Stimulated activated memory B cell treated with anti-CD40 and anti-IgM and Interleukin-4, amounts not matched to agents 10 μg/mL and 1 μg/mL and 100 μg/mL, for 72 hours (primary cell): Measurements from ENCODE around the gene RPIA.
A peak's percentile ranks its signal among the peaks of the same experiment; 100 is the strongest.
"Not testable (repeated sequence)": the region's sequence is repeated elsewhere in the genome, so short reads cannot be mapped to it uniquely, and the experiment has no call there.

ENCODE experiments used
- ATAC-seq: fragments of 150-1000 bp; cut with Tn5 transposase; 2 replicates; pipeline ENCODE4 v1.10.0; 2021
- H3K27ac Mint-ChIP-seq: one replicate; pipeline ENCODE4 v1.8.0; 2022; ENCODE audit warnings: mild to moderate bottlenecking, mixed read lengths
- H3K27me3 Mint-ChIP-seq: one replicate; pipeline ENCODE4 v1.8.0; 2022; ENCODE audit warnings: mixed read lengths
- H3K36me3 Mint-ChIP-seq: one replicate; pipeline ENCODE4 v1.8.0; 2022; ENCODE audit warnings: mixed read lengths
- H3K4me1 Mint-ChIP-seq: one replicate; pipeline ENCODE4 v1.8.0; 2022; ENCODE audit warnings: mixed read lengths
- H3K4me3 Mint-ChIP-seq: one replicate; pipeline ENCODE4 v1.8.0; 2022; ENCODE audit warnings: mild to moderate bottlenecking, moderate library complexity, mixed read lengths
- H3K9me3 Mint-ChIP-seq: one replicate; pipeline ENCODE4 v1.8.0; 2022; ENCODE audit warnings: mixed read lengths

RPIA gene

DNA sequence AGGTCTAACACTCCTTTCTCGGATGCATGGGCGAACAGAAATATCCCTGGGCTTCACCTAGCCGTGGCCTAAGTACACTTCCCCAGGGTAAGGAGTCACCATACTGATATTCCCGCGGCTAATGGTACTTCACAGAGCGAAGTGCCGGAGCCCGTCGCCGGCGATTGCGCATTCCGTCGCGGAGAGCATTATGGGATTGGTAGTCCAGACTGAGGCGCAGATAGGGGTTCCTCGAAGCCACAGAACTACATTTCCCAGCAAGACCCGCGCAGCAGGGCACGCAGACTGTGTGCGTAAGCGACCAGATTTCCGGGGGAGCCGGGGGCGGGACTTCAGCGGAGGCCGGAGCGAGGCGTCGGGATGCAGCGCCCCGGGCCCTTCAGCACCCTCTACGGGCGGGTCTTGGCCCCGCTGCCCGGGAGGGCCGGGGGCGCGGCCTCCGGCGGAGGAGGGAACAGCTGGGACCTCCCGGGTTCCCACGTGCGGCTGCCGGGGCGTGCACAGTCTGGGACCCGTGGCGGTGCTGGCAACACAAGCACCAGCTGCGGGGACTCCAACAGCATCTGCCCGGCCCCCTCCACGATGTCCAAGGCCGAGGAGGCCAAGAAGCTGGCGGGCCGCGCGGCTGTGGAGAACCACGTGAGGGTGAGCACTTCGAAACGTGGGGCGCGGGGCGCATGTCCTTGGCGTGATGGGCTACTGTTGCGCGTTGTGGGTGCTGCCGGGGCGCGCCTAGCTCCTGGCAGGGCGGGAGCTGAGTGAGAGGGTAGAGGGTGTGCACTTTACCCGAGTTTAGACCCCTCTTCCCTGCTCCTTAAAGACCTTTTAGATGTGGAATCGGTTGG, at the start of gene RPIA:
RPIA (plus strand) TSS at position 335 of the 845 bp plus-strand sequence; CDS start at position 361, 26 bp downstream.
- H3K9me3 Mint-ChIP-seq = peaks cover 4% of the 10 kb centered on the region
- no peaks in the 10 kb centered on the region for H3K27me3 Mint-ChIP-seq
- H3K4me3 Mint-ChIP-seq = peak within 1 kb of the TSS; percentile 84
- peaks cover 58% of the 10 kb centered on the region for H3K4me1 Mint-ChIP-seq
- H3K27ac Mint-ChIP-seq = peak within 1 kb of the TSS; percentile 88
- H3K36me3 Mint-ChIP-seq = peaks cover 11% of the 10 kb centered on the region
- peak; percentile 99 for ATAC-seq

DNA sequence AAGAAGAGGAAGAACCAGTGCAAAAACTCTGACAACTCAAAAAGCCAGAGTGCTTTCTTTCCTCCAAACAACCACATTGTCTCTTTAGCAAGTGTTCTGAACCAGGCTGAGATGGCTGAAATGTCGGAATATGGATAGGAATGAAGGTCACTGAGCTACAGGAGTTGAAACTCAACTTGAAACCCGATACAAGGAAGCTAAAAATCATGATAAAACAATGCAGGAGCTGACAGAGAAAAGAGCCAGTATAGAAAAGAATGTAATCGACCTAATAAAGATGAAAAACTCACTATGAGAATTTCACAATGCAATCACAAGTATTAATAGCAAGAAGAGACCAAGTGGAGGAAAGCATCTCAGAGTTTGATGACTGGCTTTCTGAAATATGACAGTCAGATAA, 49.2 kb upstream of the RPIA start:
- Mint-ChIP-seq H3K9me3 (peaks cover 10% of the 10 kb centered on the region), H3K27ac (no peak overlapping the region), H3K36me3 (peaks cover 12% of the 10 kb centered on the region), H3K4me3 (no peak overlapping the region), H3K4me1 (peaks cover 6% of the 10 kb centered on the region), H3K27me3 (peaks cover 8% of the 10 kb centered on the region)
- ATAC-seq = no peak

DNA sequence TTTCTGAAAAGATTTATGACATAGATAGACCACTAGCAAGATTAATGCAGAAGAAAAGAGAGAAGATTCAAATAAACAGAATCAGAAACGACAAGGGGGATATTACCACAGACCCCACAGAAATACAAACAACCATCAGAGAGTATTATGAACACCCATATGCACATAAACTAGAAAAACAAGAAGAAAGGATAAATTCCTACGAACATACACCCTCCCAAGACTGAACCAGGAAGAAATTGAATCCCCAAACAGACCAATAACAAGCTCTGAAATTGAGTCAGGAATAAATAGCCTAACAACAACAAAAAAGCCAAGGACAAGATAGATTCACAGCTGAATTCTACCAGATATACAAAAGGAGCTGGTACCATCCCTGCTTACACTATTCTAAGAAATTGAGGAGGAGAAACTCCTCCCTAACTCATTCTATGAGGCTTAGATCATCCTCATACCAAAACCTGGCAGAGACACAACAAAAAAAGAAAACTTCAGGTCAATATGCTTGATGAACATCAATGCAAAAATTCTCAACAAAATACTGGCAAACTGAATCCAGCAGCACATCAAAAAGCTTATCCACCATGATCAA, 46.1 kb upstream of the RPIA start:
- not testable (repeated sequence) for H3K36me3 Mint-ChIP-seq, H3K27me3 Mint-ChIP-seq, H3K9me3 Mint-ChIP-seq, H3K4me1 Mint-ChIP-seq, ATAC-seq, H3K4me3 Mint-ChIP-seq
- peak overlapping the region; percentile 31 for H3K27ac Mint-ChIP-seq

DNA sequence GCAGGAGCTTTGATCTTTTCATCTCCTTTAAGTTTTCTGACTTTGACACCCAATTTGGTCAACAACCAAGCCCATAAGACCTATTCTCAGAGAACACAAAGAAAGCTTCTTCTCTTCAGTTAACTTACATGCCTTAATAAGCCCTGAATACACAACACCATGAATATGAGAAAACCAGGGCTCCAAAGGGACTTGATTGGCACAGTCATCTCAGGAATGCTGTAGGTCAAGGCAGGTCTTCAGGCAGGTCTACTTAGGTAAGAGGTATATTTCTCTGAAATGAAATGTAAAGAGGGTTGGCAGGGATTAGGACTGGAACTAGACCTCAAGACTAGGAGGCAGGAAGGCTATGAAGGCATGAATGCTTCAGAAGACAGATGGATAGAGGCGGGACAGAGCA, 39.8 kb upstream of the RPIA start:
- H3K27ac Mint-ChIP-seq = no peak overlapping the region
- no peaks in the 10 kb centered on the region for H3K36me3 Mint-ChIP-seq
- ATAC-seq = no peak
- H3K27me3 Mint-ChIP-seq = no peaks in the 10 kb centered on the region
- no peaks in the 10 kb centered on the region for H3K9me3 Mint-ChIP-seq
- H3K4me1 Mint-ChIP-seq = no peaks in the 10 kb centered on the region
- no peak overlapping the region for H3K4me3 Mint-ChIP-seq

DNA sequence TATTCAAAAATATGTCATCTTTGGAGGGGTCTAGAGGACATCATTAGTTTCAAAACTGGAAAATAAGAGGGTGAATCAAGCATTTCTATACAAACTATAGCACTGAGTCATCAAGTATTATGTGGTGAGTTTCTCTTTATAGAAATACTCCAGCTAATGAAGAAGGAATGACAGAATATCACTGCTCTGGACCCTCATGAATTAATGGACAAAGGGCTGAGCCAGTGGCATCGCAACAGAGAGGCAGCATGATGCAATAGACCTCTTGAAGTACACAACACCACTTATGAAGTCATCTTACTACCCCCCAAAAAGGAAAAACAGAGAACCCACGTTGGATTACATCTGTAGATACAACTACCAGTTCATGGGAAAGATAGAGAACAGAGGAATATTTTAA, 36.8 kb upstream of the RPIA start:
- Mint-ChIP-seq H3K27me3 (no peaks in the 10 kb centered on the region), H3K27ac (no peak overlapping the region), H3K4me1 (no peaks in the 10 kb centered on the region), H3K36me3 (no peaks in the 10 kb centered on the region), H3K9me3 (no peaks in the 10 kb centered on the region), H3K4me3 (no peak overlapping the region)
- no peak for ATAC-seq

DNA sequence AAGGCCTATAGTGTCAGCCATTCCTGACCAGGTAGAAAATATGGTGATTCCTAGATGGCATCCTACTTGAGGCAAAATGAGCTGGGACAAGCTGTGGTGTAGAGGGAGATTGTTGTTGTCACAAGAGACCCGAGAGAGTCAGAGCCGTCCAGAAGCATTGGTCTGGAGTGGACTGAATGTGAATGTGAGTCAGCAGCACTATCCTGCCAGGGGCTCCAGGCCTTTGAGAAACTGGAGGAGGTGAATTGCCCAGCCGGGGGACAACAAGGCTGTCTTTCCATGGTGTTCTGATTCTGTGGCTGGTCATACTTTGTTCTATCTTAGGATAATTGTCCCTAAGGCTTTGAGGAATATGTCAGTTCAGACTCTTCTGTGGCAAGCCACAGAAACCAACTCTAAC, 34.8 kb upstream of the RPIA start:
- no peak overlapping the region for H3K27ac Mint-ChIP-seq
- H3K9me3 Mint-ChIP-seq = no peaks in the 10 kb centered on the region
- ATAC-seq = no peak
- no peaks in the 10 kb centered on the region for H3K4me1 Mint-ChIP-seq
- H3K4me3 Mint-ChIP-seq = no peak overlapping the region
- peaks cover 4% of the 10 kb centered on the region for H3K36me3 Mint-ChIP-seq
- H3K27me3 Mint-ChIP-seq = no peaks in the 10 kb centered on the region

DNA sequence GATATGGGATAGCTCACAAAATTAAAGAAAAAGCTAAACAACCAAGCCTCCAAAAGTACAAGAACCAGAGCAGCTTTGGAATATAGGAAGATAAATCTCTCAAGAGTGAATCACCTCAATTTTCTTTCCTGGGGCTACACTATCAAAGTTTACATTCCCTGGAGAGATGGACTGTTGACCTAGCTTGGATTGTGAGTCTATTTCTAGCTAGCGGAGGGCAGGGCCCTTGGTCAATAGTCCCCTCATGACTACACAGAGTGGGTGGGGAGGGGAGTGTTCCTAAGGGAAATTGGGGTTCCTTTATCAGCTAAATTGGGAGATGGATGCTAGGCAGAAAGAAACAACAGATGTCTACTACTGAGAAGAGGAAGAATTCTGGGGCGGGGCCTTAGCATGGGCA, 34.3 kb upstream of the RPIA start:
- H3K27me3 Mint-ChIP-seq = no peaks in the 10 kb centered on the region
- H3K9me3 Mint-ChIP-seq = no peaks in the 10 kb centered on the region
- H3K27ac Mint-ChIP-seq = no peak overlapping the region
- peaks cover 4% of the 10 kb centered on the region for H3K36me3 Mint-ChIP-seq
- no peak for ATAC-seq
- no peaks in the 10 kb centered on the region for H3K4me1 Mint-ChIP-seq
- no peak overlapping the region for H3K4me3 Mint-ChIP-seq

DNA sequence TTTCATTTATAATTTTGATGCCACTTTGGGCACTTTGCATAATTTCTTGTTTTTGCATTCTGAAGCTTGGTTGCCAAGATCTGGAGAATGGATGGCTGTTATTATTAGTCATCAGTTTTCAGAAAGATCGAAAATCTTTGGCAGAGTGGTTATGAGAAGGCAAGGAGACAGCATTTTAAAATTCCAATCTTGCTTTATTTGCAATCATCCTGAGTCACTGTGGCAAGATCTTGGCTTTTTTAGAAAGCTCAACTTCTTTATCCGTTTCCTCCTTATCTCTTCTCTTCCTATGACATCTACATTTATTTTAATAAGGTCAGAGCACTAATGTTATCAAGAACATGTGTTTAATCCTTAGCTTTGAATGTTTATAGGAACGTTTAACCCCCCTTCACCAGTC, 33.1 kb upstream of the RPIA start:
- no peaks in the 10 kb centered on the region for H3K27me3 Mint-ChIP-seq
- peaks cover 4% of the 10 kb centered on the region for H3K36me3 Mint-ChIP-seq
- no peak overlapping the region for H3K27ac Mint-ChIP-seq
- H3K4me3 Mint-ChIP-seq = no peak overlapping the region
- no peak for ATAC-seq
- no peaks in the 10 kb centered on the region for H3K9me3 Mint-ChIP-seq
- H3K4me1 Mint-ChIP-seq = no peaks in the 10 kb centered on the region

DNA sequence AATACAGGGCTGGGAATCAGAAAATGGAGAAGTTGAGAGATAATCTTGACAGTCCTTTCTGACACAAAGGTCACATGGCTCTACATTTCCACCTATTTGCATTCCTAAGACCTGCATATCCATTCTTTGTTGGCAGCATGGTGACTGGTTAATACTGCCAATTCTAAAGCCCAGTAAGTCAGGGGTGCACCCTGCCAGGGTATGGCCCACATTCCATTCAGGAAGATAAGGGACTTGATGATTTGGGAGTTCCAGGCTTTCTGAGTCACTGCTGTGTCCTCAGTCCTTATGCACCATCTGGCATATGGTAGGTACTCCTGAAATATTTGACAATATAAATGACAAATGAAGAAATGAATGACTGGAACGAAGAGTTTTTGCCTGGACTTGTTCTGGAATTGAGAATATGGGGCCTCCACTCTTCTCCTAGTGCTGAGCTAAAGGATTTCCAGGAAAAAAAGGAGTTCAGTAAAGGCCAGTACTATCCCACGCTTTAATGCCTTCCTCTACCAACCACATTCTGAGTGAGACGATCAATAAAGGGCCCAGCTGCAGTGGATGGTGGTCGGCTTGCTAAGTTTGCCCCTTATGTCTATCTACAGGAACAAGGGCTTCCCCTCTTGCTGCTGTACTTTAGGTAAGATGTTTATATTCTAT, 32.5 kb upstream of the RPIA start:
- Mint-ChIP-seq H3K4me3 (no peak overlapping the region), H3K4me1 (no peaks in the 10 kb centered on the region), H3K36me3 (peaks cover 8% of the 10 kb centered on the region), H3K27ac (no peak overlapping the region), H3K9me3 (no peaks in the 10 kb centered on the region), H3K27me3 (no peaks in the 10 kb centered on the region)
- ATAC-seq = no peak

DNA sequence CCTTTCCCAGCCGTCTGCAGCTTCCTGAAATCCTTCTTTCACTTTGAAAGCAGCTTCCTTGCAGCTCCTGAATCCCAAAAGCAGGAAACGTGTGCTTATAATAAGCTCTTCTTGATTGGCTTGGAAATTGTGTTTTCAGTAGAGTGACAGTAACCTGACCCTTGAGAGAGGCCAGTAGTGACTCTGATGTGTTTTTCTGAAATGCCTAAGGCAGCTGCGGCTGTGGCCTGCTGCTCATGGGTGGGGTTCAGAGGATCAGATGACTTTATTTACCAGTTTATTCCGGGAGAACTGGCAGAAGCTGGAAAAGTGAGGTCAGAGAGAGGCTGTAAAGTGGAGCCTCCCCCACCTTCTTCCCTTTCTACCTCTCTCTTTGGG, 31.9 kb upstream of the RPIA start:
- no peak for ATAC-seq
- Mint-ChIP-seq H3K9me3 (no peaks in the 10 kb centered on the region), H3K36me3 (peaks cover 10% of the 10 kb centered on the region), H3K27me3 (no peaks in the 10 kb centered on the region), H3K27ac (no peak overlapping the region), H3K4me3 (no peak overlapping the region), H3K4me1 (no peaks in the 10 kb centered on the region)

DNA sequence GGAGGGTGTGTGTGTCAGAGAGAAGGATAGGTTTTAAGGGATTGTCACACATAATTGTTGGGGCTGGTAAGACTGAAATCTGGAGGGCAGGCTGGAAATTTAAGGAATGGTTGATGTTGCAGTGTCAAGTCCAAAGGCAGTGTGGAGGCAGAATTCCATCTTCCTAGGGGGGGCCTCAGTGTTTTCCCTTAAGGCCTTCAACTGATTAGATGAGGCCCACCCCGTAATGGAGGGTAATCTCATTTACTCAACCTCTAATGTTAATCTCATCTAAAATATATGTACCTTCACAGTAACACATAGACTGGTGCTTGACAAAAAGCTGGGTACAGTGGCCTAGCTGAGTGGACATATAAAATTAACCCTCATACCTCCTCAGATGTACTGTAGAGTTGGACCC, 30.9 kb upstream of the RPIA start:
- Mint-ChIP-seq H3K36me3 (peaks cover 10% of the 10 kb centered on the region), H3K4me3 (no peak overlapping the region), H3K4me1 (no peaks in the 10 kb centered on the region), H3K27ac (no peak overlapping the region), H3K9me3 (no peaks in the 10 kb centered on the region), H3K27me3 (no peaks in the 10 kb centered on the region)
- ATAC-seq = no peak

DNA sequence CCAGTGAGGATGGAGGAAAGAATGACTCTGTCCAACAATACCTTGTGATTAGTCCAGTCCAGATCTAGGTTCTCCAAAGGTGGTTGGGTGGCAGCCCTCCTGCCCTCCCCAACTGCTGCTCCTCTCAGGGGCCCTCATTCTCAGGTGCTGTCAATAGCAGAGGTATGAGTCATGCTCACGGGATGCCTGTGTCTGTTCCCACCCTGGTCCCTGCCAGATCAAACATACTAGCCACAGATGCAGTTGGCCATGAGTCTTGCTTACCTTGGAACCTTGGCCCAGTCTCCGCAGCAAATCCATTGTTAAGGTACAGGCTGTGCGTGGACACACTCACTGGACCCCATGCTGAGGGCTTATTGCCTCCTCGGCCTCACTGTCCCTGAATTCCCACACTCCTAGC, 24.9 kb upstream of the RPIA start:
- no peaks in the 10 kb centered on the region for H3K9me3 Mint-ChIP-seq

DNA sequence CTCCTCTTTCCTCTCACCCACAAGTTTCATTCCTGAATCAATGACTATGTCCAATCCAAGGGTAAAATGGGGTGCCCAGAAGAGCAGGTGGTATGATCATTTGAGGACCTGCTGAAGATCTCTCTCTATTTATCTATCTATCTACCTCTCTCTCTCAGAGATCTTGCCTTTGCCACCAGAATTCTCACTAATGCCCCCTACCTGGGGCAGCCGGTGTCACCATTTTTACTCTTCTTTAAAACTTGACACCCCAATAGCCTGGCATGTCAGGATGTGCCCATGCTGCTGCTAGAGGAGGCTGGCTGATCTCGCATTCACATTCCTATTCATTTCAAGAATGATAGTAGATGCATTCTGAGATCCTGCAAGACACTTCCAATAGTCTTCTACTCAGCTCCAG, 24.3 kb upstream of the RPIA start:
- no peaks in the 10 kb centered on the region for H3K9me3 Mint-ChIP-seq
- H3K36me3 Mint-ChIP-seq = peaks cover 6% of the 10 kb centered on the region
- H3K27ac Mint-ChIP-seq = peak overlapping the region; percentile 14
- peaks cover 5% of the 10 kb centered on the region for H3K4me1 Mint-ChIP-seq
- H3K4me3 Mint-ChIP-seq = no peak overlapping the region
- H3K27me3 Mint-ChIP-seq = no peaks in the 10 kb centered on the region
- no peak for ATAC-seq

More for the DNA sequence above, 24.9 kb upstream of the RPIA start:
- H3K27me3 Mint-ChIP-seq = no peaks in the 10 kb centered on the region
- no peak overlapping the region for H3K4me3 Mint-ChIP-seq
- peaks cover 6% of the 10 kb centered on the region for H3K36me3 Mint-ChIP-seq
- no peak for ATAC-seq
- no peak overlapping the region for H3K27ac Mint-ChIP-seq
- H3K4me1 Mint-ChIP-seq = no peaks in the 10 kb centered on the region

DNA sequence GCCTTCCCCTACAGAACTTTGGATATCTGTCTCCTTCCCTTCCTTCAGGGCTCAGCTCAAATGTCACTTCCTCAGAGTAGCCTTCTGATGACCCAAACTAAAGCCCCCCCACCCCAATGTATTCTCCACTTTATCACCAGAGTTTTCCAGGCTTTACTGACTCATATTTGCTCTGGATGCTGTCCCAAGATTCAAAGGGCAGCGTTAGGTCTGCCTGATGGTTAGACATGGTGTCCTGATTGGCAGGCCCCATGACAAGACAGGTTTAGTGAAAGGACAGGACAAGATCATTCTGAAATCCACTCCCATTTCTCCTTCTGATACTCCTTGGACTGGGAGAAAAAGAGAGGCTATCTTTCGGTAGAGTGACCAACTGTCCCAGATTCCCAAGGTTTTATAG, 22.6 kb upstream of the RPIA start:
- no peak for ATAC-seq
- peak overlapping the region; percentile 2 for H3K27ac Mint-ChIP-seq
- no peaks in the 10 kb centered on the region for H3K27me3 Mint-ChIP-seq
- peaks cover 3% of the 10 kb centered on the region for H3K36me3 Mint-ChIP-seq
- no peak overlapping the region for H3K4me3 Mint-ChIP-seq
- H3K4me1 Mint-ChIP-seq = peaks cover 7% of the 10 kb centered on the region
- H3K9me3 Mint-ChIP-seq = no peaks in the 10 kb centered on the region

DNA sequence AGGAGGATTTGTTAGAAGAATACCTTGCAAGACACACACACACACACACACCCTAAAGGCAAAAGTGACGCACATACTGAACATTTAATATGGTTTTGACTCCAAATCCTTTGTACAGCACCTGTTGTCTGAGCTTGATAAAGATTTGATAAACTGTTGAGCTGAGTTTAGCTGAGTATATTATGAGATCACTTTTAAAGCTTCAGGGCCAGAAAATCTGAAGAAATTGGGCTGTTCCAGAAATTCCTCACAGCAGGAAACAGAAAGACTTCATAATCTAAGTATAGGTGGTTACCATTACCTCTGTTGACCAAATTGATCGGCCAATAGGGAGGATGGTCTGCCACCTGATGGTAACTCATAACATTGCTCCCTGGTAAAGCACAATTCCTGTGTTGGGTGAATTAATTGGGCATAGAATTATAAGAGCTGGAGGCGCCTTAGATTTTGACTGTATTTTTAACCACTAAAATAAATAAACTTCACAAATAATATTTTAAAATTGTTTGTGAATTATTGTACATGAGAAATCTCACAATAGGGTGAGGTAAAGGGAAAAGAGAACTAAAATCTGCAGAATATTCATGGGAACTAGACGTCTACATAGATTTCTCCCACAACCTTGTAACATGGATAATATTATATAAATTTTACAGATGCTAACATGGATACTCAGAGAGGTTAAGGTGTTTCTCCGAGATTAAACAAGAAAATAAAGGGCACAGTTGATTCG, 21.8 kb upstream of the RPIA start:
- Mint-ChIP-seq H3K27me3 (no peaks in the 10 kb centered on the region), H3K4me3 (no peak overlapping the region), H3K4me1 (peaks cover 7% of the 10 kb centered on the region), H3K36me3 (no peaks in the 10 kb centered on the region), H3K27ac (peak overlapping the region; percentile 2), H3K9me3 (no peaks in the 10 kb centered on the region)
- ATAC-seq = peak; percentile 69
